ENCODE data around the gene PRRG2.

PRRG2 gene

GRCh38 chr19:49595819-49596404 lies 14.8 kb downstream of the PRRG2 start (continued):
- TF ChIP-seq, protein P1, sequence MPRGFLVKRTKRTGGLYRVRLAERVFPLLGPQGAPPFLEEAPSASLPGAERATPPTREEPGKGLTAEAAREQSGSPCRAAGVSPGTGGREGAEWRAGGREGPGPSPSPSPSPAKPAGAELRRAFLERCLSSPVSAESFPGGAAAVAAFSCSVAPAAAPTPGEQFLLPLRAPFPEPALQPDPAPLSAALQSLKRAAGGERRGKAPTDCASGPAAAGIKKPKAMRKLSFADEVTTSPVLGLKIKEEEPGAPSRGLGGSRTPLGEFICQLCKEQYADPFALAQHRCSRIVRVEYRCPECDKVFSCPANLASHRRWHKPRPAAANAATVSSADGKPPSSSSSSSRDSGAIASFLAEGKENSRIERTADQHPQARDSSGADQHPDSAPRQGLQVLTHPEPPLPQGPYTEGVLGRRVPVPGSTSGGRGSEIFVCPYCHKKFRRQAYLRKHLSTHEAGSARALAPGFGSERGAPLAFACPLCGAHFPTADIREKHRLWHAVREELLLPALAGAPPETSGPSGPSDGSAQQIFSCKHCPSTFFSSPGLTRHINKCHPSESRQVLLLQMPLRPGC (tag by site-specific recombination; IDR thresholded peaks at IDR 0.05): no peak

- H3K4me1 ChIP-seq (ENCODE audit: control insufficient read depth, insufficient read depth, low read length): peaks cover 7% of the 10 kb centered on the region
- ChIA-PET POLR2A (interaction anchor here (1.2 to 1.7 kb wide), 3 partner anchors 16 to 68 kb away, joined by 3 to 5 read pairs (median 4); partner anchors contain the start of genes NOSIP and RRAS), CTCF (interaction anchor here (0.6 to 1.0 kb wide), 4 partner anchors 29 to 540 kb away, joined by 3 to 6 read pairs (median 4); no protein-coding TSS in a partner anchor)
- H3K36me3 ChIP-seq (ENCODE audit: control insufficient read depth in 2 of 2, insufficient read depth in 1 of 2, low read length in 2 of 2): peaks cover 52 to 67% of the 10 kb centered on the region in 2 experiments
- no peak overlapping the region for H3K27ac ChIP-seq (ENCODE audit: extremely low read depth, low read depth, low read length)
- H3K4me3 ChIP-seq (ENCODE audit: low read depth, low read length): no peak overlapping the region
- H3K9me3 ChIP-seq (ENCODE audit: control insufficient read depth, insufficient read depth, low read depth, low read length): no peaks in the 10 kb centered on the region
- TF ChIP-seq ZFHX2 (tag by site-specific recombination; conservative IDR thresholded peaks at IDR 0.05): peak; percentile 31
- TF ChIP-seq, protein P1 (tag by site-specific recombination; IDR thresholded peaks at IDR 0.05): no peak
- peak; percentile 30; the same call in 1 of the 2 replicates for TF ChIP-seq EGR2 (tag by site-specific recombination; IDR thresholded peaks at IDR 0.05; ENCODE audit: low read depth)
Measured at GRCh38 chr19:49596407-49596806, 15.3 kb downstream of the PRRG2 start.

GRCh38 chr19:49596954-49597702 lies 16.0 kb downstream of the PRRG2 start:
- H3K4me1 ChIP-seq (ENCODE audit: control insufficient read depth, insufficient read depth, low read length): peaks cover 7% of the 10 kb centered on the region
- peaks cover 56 to 73% of the 10 kb centered on the region in 2 experiments for H3K36me3 ChIP-seq (ENCODE audit: control insufficient read depth in 2 of 2, insufficient read depth in 1 of 2, low read length in 2 of 2)
- no peak for TF ChIP-seq ZSCAN30 (tag by site-specific recombination; IDR thresholded peaks at IDR 0.05)
- no peak overlapping the region for H3K4me3 ChIP-seq (ENCODE audit: low read depth, low read length)
- H3K27ac ChIP-seq (ENCODE audit: extremely low read depth, low read depth, low read length): no peak overlapping the region
- H3K9me3 ChIP-seq (ENCODE audit: control insufficient read depth, insufficient read depth, low read depth, low read length): no peaks in the 10 kb centered on the region
- POLR2A ChIA-PET: no interaction called here
- CTCF ChIA-PET: interaction anchor here (0.6 to 0.8 kb wide), 3 partner anchors 90 to 539 kb away, joined by 3 to 6 read pairs (median 4); no protein-coding TSS in a partner anchor

GRCh38 chr19:49597703-49597974 lies 16.5 kb downstream of the PRRG2 start:
- peaks cover 62 to 78% of the 10 kb centered on the region in 2 experiments for H3K36me3 ChIP-seq (ENCODE audit: control insufficient read depth in 2 of 2, insufficient read depth in 1 of 2, low read length in 2 of 2)
- ChIA-PET POLR2A (no interaction called here), CTCF (no interaction called here)
- peaks cover 7% of the 10 kb centered on the region for H3K4me1 ChIP-seq (ENCODE audit: control insufficient read depth, insufficient read depth, low read length)
- H3K4me3 ChIP-seq (ENCODE audit: low read depth, low read length): no peak overlapping the region
- no peak overlapping the region for H3K27ac ChIP-seq (ENCODE audit: extremely low read depth, low read depth, low read length)
- no peaks in the 10 kb centered on the region for H3K9me3 ChIP-seq (ENCODE audit: control insufficient read depth, insufficient read depth, low read depth, low read length)
- TF ChIP-seq ZNF175 (tag by site-specific recombination; IDR thresholded peaks at IDR 0.05) (no peak), ZNF843 (tag by site-specific recombination; IDR thresholded peaks at IDR 0.05) (no peak), ZNF202 (tag by site-specific recombination; IDR thresholded peaks at IDR 0.05; ENCODE audit: borderline replicate concordance) (no peak), RBAK (tag by site-specific recombination; IDR thresholded peaks at IDR 0.05) (no peak), ZFP69B (tag by site-specific recombination; IDR thresholded peaks at IDR 0.05) (no peak), ZNF792 (tag by site-specific recombination; IDR thresholded peaks at IDR 0.05) (no peak)
- TF ChIP-seq, protein P2, sequence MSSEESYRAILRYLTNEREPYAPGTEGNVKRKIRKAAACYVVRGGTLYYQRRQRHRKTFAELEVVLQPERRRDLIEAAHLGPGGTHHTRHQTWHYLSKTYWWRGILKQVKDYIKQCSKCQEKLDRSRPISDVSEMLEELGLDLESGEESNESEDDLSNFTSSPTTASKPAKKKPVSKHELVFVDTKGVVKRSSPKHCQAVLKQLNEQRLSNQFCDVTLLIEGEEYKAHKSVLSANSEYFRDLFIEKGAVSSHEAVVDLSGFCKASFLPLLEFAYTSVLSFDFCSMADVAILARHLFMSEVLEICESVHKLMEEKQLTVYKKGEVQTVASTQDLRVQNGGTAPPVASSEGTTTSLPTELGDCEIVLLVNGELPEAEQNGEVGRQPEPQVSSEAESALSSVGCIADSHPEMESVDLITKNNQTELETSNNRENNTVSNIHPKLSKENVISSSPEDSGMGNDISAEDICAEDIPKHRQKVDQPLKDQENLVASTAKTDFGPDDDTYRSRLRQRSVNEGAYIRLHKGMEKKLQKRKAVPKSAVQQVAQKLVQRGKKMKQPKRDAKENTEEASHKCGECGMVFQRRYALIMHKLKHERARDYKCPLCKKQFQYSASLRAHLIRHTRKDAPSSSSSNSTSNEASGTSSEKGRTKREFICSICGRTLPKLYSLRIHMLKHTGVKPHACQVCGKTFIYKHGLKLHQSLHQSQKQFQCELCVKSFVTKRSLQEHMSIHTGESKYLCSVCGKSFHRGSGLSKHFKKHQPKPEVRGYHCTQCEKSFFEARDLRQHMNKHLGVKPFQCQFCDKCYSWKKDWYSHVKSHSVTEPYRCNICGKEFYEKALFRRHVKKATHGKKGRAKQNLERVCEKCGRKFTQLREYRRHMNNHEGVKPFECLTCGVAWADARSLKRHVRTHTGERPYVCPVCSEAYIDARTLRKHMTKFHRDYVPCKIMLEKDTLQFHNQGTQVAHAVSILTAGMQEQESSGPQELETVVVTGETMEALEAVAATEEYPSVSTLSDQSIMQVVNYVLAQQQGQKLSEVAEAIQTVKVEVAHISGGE (tag by site-specific recombination; conservative IDR thresholded peaks at IDR 0.05; ENCODE audit: low read depth): no peak
- TF ChIP-seq, protein P3, sequence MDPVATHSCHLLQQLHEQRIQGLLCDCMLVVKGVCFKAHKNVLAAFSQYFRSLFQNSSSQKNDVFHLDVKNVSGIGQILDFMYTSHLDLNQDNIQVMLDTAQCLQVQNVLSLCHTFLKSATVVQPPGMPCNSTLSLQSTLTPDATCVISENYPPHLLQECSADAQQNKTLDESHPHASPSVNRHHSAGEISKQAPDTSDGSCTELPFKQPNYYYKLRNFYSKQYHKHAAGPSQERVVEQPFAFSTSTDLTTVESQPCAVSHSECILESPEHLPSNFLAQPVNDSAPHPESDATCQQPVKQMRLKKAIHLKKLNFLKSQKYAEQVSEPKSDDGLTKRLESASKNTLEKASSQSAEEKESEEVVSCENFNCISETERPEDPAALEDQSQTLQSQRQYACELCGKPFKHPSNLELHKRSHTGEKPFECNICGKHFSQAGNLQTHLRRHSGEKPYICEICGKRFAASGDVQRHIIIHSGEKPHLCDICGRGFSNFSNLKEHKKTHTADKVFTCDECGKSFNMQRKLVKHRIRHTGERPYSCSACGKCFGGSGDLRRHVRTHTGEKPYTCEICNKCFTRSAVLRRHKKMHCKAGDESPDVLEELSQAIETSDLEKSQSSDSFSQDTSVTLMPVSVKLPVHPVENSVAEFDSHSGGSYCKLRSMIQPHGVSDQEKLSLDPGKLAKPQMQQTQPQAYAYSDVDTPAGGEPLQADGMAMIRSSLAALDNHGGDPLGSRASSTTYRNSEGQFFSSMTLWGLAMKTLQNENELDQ (tag by site-specific recombination; IDR thresholded peaks at IDR 0.05; ENCODE audit: low read depth): no peak
- TF ChIP-seq, protein P4, sequence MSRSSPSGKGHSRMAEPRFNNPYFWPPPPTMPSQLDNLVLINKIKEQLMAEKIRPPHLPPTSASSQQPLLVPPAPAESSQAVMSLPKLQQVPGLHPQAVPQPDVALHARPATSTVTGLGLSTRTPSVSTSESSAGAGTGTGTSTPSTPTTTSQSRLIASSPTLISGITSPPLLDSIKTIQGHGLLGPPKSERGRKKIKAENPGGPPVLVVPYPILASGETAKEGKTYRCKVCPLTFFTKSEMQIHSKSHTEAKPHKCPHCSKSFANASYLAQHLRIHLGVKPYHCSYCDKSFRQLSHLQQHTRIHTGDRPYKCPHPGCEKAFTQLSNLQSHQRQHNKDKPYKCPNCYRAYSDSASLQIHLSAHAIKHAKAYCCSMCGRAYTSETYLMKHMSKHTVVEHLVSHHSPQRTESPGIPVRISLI (tag by site-specific recombination; IDR thresholded peaks at IDR 0.05): no peak
- TF ChIP-seq, protein P5, sequence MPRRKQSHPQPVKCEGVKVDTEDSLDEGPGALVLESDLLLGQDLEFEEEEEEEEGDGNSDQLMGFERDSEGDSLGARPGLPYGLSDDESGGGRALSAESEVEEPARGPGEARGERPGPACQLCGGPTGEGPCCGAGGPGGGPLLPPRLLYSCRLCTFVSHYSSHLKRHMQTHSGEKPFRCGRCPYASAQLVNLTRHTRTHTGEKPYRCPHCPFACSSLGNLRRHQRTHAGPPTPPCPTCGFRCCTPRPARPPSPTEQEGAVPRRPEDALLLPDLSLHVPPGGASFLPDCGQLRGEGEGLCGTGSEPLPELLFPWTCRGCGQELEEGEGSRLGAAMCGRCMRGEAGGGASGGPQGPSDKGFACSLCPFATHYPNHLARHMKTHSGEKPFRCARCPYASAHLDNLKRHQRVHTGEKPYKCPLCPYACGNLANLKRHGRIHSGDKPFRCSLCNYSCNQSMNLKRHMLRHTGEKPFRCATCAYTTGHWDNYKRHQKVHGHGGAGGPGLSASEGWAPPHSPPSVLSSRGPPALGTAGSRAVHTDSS (tag by site-specific recombination; IDR thresholded peaks at IDR 0.05): no peak

Data from HEK293 (cell line).